Eye (tissue), 1 donor: Measurements from ENCODE around the gene HIVEP2.

Experiments
- DNase-seq: peaks from one replicate; pipeline ENCODE4 v3.0.0-alpha.2; 2015

Gene HIVEP2

DNA sequence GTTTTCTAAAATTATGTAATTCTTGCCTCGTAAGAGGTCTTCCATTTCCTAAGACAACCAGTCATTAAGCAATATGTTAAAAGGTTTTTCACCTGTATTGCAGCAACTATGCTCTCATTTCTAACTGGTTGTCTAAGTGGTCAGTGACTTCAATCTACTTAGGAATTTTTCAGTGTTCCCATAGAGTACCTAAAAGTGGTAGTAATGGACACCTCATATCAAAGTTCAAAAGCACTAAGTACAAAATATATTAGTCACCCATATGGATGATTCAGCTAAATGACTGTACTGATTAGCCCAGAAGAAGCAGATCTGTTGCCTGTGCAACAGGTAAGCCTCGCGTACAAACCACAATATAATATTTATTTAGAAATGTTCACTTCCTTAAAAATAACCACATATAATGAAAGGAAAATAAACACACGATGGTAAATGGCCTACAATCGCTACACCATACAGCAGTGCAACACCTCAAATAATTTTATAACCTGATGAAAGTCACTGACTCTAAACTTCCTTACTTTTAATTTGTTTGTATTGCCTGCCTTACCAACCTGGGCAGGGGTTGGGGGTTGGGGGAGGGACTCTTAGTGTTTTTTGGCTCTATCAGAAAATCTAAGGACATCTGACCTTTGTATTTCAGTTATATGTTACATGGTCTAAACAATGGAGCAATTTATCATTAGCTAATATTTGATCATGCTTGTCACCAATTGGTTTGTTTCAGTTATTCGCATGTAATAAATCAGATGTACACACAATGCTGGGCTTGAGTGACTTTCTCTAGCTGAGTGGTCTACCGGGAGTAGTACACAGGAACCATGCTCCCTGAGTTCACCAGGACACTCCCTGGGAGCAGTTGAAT lies 105.9 kb downstream of the HIVEP2 start:
- no peak for DNase-seq

DNA sequence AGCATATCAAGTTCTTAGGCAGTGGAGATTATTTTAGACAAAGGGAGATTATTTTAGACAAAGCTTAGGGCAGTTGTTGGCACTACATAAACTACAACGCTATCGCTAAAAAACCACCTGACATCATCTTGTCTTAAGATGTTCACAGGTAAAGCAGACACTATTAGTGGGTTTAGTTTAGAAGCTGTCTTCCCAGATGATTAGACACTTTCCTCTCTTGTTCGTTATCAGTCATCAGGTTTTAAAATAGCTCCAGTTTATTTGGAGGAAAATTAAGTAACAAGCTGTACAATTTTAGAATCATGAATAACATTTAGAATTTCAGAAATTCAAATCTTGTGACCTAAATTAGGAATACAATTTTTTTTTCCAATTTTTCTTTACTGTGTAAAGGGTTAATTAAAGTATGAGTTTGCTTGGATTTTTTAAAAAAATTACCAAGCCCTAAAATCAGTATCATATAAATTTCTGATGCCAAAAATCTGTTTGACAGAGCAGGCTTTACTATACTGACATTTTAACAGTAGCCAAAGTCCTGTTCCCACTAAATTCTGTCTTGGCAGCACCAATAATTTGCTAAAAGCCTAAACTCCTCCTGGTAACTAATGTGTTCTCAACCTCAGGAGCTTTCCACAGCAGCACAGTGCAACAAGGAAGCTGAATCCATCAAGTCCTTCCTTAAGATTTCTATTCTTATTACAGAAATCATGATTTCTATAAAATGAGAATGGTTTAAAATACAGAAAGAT lies 109.0 kb downstream of the HIVEP2 start:
- DNase-seq, result no peak

DNA sequence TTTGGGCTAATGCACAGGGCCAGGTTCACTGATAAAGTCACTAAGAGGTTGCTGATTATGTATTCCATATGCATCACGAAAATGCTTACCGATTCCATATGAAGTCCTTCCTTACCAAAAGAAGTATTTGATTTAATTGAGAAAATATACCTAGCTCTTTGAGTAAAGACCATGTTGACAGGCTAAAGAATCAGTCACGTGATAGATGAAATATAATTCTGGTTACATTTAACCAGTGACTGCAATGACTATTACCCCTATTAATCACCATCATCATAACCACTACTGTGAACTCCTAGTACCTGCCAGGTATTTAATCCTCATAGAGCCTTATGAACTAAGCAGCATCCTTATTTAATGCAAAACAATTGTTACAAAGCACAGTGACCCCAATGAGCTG lies 110.1 kb downstream of the HIVEP2 start:
- no peak for DNase-seq

DNA sequence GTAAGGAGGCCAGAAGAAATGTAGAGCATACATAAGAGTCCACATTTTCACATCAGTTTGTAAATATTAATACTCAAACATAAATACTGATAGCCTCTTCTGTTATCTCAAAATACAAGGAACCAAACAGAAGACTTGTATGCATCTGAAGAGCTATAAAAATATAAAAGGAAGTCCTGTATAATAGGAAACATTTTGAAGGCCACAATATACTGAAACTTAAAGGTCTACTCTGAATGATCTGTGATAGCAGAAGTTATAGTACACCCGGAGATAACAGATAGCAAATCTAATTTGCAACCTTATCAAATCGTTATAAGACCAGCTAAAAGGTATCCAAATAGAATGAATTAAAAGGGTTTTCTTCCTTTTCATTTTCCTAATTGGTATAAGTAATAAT lies 111.2 kb downstream of the HIVEP2 start:
- no peak for DNase-seq

DNA sequence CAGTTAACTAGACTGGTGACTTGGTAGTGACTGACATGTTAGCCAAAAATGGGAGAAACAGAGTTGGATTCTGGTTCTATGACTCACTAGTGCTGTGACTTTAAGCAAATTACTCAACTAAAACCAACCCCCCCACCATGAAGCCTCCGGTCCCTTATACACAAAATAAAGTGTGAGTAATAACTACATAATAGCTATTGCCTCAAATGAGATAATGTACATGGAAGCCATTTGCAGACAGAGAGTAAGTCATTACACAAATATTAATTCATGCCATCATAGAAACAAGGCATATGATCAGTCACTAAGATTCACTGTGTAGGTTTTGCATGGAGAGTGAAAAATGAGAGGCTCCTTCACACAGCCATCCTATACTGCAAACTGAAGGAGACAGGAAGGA lies 111.9 kb downstream of the HIVEP2 start:
- no peak for DNase-seq

DNA sequence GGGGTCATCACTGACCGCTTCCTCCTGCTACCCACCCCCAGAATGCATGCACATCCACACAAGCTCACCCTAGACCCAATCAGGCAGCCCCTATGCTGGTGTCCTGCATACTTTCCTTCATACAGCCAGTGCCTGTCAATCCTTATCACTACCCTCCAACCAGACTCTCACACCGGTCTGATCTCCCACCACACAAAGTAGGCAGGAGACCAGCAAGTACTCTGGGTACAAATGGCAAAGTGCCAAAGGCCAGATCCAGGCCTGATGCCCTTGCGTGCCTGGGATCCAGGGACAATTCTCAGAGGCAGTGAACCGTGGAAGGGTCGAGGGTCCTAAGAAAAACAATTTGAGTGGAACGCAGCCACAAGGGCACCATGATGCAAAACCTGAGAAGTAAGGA lies 114.2 kb downstream of the HIVEP2 start:
- no peak for DNase-seq

DNA sequence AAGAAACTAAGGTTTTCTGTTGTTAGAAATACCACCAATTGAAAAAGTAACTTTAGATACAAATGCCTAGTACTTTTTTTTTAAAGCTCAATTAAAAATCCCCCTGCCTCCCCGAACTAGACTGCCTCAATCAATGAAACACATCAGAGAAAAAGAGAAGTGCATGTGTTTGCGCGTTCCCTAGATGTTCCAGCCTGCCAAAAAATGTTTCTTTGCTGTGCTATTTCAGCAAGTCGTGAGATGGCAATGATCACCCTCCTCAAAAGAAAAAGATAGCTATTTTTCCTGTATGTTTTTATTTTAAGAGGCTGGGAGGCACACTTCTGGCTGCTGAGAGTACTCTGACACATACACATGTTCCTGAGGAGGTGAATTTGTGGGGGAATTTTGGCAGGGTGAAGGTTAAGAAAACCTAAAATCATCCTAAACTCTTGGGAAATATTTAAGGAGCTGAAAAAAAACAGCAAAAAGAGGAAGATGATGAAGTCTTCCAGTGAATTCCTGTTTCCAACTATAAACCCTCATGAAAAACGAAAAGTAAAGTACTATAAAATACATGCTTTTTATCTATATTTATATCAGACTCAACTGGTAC lies 114.8 kb downstream of the HIVEP2 start:
- DNase-seq, result no peak

DNA sequence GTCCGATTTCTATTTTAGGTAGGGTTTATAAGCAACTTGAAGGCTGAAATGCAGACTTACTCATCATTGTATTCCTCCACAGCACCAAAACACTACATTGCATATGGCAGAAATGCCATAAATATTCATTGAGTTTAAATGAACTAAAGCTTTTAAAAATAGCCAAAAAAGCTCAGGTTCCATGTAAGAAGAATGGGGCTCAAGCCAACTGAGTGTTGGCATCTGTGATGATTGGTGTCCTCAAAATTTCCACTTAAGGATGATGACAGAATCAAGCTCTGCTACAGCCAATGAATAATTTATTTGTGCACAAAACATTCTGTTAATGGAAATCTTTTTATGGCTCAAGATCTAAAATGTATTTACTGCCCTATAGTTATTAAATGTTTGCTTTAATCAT lies 115.4 kb downstream of the HIVEP2 start:
- DNase-seq, result no peak

DNA sequence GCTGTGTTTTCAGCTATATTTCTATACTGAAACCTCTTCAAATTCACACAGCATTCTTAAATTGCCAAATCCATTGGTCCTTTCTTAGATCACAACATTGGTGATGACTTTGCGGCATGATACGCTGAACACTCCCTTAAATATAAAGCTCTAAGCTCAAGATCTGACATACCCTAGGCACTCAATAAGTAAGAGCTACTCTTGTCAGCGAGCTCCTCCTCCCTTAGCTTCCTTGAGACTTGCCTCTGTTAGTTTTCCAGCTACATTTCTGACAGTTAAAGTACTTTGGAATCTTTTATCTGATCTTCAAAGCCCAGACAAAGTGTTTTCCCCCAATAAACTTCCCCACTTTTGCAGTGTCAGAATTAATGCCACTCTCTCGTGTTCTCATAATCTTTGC lies 117.0 kb downstream of the HIVEP2 start:
- no peak for DNase-seq

DNA sequence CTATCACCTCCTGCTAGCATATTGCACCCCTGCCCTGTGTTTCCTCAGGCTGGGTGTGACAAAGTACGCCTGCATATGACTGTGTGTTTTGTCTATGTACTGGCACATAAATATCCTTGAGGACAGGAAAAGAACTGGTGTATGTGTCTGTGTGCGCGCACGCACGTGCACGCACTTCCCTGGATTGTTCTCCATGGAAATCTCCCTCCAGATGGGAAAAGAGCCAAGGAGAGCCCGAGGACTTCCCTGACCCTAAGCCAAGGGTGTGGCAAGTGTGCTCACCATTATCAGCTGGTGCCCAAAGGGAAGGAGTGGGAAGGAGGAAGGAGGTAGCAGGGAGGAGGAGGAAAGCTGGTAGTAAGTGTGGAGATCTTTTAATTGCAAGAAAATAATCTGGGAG lies 117.6 kb downstream of the HIVEP2 start:
- no peak for DNase-seq

DNA sequence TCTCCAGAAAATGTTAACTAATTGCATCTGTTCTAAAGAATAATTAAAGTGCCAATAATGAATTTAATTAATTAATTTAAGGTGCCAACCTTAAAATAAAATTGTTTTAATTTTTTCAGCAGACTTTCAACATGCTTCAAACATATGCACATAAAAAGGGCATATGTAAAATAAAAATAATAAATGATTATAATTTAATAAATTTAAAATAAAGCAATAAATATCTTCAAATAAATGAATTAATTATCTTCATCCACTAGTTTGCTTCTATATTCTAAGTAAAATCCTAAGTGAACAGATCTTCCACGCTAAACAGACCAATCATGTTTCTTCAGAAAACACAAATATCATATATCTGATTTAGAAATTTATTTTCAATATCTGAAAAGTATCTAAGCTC lies 119.2 kb downstream of the HIVEP2 start:
- no peak for DNase-seq

DNA sequence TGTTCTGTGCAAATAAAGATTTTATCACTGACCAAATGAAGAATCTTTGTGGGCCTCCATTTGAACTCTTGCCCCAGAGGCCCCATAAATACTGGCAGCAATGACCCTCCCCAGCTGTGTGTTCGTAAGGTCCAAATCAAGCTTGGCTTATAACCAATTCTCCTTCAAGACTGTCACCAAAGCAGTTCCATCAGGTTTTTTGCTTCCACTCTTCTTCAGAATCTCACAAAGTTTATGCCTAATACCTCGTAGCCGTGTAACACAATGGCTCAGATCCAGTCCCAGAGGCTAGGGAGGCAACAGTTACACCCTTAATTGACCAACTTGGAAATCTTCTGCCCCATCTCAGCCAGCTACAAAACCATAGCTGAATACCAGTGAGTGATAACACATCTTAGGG lies 120.5 kb downstream of the HIVEP2 start:
- no peak for DNase-seq

DNA sequence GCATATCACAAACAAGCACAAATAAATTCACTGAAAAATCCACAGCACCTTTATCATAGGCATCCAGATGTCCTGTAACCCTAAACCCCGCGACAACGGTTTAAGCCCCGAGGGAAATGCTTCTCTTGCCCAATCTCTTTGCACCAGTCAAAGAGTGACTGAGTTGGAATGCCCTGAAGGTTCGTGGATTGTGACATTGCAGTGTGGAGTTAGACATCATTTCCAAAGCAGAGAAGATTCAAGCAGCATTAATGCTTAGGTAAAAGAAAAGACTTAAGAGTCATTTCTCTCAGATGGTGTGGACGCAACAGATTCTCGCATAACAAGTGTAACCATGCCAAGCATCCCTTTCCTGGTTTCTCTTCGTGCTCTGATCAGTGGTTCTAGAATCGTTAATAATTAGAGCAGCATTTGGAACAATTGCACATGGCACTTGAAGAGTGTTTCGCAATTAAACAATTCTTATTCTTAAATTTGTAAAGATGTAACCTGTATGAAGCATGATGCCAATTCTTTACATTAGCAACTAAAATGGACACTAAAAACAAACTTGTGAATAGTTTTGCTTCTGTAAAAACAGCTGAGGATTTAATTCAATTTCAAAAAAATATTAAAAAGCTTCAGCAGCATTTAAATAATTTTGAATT lies 121.6 kb downstream of the HIVEP2 start:
- no peak for DNase-seq

DNA sequence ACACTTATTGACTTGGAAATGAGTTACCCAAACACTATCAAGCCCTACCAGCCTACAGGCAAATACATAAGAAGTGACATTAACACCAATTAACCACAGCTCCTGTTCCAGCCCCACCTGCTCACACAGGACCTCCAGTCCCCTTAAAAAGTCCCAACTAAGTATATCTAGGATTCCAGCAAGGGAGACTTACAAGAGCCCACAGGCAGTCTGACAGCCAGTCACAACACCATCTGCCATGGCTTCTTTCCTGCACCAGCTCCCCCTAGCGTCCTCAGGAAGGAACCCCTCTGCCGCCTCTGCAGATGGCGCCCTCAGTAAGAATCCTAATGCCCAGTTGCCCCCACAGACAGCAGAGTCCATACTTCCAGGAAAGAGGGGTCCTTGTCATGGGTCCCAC lies 122.1 kb downstream of the HIVEP2 start:
- DNase-seq, result no peak

DNA sequence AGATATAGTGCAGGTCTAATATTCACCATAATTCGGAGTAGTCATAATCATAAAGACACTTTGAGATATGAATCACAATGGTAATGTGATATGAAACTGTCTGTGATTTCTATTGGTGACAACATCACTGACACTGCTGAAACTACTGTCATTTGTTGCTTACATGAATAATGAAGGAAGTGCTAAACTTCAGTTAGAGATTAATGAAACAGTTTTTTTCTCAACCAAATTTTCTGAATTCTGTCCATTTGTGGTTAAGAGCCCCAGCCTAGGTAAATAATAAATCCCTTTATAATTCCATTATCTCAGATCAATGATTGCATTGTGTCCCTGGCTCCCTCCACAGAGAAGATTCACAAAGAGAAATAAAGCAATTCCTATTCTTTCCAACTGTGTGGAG lies 122.6 kb downstream of the HIVEP2 start:
- DNase-seq, result no peak

DNA sequence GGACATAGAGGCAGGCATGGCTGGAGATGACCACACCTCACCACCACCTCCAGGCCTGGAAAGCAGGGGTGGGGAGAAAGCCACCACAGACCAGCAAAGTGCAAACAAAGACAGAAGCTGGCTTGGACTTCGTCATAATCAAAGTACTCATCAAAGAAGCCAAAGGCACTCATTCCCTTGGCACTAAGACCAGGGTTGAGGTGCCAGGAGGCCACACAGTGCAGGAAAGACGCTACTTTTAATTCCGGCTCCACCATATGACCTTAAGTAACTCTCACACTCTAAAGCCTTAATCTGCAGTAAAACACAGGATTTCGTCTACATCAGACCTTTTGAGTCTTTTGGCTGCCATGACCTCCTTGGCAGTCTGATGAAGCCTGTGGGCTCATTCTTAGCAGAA lies 123.1 kb downstream of the HIVEP2 start:
- no peak for DNase-seq

DNA sequence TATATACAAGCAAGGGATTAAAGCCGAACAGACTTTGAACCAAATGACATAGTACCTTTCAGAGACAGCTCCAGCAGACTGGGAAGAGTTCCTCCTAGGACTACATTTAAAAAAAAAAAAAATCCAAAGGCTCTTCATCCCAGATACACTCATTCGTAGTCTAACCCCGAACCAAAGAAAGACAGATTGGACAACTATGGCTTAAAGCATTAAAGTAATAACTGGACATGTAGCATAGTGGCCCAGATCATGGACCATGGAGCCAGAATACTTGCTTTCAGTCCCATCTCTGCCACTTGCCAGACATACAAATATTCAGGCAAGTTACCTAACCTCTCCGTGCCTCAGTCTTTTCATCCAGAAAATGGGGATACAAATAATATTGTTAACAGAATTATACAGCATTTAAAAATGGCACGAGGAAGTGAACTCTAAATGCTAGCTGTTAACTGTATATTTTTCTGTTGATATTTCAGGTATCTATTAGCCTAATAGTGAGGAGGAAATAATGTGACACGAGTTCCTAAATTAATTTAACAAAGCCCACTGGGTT lies 123.7 kb downstream of the HIVEP2 start:
- DNase-seq, result no peak

DNA sequence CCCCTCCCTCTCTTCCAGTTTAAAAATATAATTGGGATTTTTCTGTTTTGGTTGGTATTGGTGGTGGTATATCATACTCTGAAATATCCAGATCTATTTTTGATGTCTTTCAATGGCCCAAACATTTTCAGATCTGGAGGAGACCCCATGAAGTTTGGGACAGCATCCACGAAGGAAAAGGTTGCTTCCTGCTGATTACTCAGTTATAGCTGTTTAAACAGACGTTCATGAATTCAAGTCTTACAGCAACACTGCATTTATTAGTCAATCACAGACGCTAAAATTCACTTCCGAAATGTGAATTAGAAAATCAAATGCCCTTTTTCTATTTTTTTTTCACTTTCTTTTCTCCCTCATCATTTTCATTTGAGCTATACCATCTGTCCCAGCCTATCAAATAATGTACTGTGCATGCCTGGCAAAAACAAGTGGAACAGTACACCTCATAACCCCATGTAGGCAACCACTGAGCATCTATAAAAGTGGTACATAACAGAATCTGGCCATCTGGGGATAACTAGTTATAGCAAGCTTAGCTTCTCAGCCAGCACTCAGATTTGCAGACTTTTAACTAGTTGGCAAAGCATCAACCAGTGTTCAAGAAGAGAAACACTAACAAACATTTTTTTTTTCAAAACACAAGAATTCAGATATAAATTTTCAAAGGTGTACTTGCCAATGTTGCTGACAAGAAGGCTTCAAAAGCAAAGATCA lies 124.5 kb downstream of the HIVEP2 start:
- DNase-seq, result no peak

DNA sequence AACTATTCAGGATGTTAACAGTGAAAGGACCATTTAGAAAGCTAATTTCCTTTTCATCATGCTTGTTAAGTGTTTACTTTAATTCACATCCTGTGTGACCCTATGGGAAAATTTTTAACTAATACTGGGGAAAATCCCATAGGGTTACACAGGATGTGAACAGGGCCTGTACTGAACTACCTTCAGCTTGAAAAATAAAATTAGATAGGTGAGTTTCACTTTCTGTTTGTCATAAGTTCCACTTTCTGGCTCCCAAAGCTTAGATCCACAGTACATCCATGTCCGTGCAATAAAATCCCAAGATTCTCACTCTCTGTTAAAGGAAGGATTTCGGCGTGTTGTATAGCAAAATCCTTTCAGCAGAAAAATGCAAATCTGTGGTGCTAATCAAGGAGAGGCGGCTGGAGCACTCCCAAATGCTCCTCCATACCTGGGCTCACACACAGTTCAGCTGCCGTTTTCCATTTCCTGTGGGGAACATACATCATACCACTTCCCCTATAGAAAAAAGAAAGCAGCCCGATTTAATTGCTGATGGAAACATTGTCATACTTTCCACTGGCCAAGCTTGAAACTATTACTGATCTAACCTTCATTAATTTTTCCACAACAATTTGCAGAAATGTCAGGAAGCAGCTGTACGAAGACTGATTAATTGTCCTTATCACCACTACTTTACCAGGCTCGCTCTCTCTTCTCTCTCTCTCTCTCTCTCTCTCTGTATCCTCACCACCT lies 125.2 kb downstream of the HIVEP2 start:
- DNase-seq, result no peak

DNA sequence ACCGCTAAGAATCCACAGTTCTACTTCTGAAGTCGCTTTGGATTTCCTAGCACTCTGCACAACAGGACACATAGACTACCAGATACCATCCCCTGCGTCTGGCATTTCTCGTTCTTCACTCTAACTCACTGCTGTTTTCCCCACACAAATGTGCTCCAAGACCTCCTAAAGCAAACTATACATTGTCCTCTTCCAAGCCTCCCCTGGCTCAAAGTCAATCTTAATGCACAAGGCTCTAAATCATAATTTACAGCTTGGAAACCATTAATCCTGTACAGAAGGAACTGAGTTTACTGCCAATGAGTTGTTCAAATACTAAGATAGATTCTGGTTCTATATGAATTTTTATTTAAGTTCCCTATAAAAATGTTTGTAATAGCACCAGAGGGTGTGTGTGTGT lies 128.5 kb downstream of the HIVEP2 start:
- DNase-seq, result no peak

DNA sequence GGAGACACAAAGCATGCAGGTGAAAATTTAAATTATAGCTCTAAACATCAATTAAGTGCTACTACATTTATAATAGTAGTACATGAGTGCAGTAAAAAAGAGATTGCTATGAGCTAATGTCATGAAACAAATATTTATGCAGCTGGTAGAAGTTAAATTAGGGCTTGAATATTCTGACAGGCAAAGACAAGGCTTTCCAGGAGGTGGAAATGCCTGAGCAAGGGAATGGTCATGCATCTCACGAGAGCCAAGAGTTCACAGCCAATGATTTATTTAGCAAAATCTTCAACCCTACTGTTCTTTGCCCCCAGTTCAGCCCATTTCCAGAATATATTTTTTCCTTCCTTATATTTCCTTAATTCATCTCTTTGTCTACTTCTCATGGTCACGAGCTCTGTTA lies 128.9 kb downstream of the HIVEP2 start:
- DNase-seq, result no peak

DNA sequence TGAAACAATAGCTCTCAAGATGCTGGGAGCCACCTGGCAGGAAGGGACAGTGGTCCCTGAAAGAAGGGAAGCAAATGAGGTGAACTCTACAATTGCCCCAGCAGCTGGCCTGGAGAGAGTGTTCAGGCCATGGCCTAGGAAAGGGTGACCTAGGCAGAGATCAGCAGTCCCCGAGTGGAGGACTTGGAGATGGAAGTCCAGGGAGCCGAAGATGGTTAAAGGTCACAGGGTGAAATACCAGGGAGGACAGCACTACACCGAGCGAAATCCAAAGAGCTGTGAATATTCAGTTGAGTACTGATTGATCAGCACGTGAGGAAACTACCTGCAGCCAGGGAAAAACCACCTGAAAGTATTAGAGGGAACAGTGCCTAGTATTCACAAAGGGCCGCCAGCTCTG lies 133.1 kb downstream of the HIVEP2 start:
- DNase-seq, result no peak
